CD4-positive, alpha-beta T cell treated with Interleukin-15 for 4 hours (primary cell): ENCODE measurements around the gene WASHC3.

Experiments used
- DNase-seq: peaks from one replicate; pipeline ENCODE4 v3.0.0-alpha.2; 2020; ENCODE audit warnings: low spot score

The WASHC3 gene

DNA sequence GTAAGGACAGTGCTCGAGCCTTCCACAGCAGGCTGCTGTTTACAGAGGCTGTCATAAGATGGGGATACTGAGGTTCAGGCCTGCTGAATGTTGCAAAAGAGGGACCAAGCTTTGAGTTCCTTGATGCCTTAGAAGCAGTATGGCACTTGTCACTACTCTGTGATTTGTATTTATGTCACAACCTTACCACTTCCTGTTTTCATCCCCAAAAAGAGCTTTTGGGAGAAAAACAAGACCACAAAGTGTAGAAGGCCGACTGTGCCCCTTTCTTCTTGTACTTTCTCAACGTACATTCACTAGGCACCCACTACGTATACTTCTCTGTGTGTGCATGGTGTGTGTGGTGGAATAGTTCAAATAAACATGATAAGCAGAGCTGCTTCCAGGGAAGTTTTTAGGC is 94.3 kb downstream of the WASHC3 start:
- no peak for DNase-seq

DNA sequence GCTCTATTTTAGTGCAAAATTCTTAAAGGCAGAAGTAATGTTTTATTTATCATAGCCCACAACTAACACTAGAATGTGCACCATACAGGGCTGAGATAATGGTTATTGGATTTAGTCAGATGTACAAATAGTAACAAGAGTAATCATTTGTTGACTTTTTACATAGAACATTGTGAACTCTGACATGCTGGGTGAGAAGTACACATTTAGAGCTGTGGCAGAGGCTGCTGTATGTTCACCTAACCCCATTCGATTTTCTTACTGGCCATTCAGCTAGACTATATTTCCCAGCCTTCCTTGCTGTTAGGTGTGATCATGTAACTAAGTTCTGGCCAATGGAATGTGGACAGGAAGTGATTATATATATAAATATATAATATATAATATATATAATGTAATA is 95.3 kb downstream of the WASHC3 start:
- no peak for DNase-seq

- DNase-seq: no peak
Observed at GRCh38 chr12:101963697-101964096, 98.1 kb downstream of the WASHC3 start.
